Placental pericyte (primary cell): Measurements from ENCODE around the gene KRTAP9-3. TPM values are rescaled to one million over a fixed set of nuclear protein-coding genes. Genes with fewer than 3 reads are reported as not detected.

Experiments
- small RNA-seq: library from RNA; depleted of rRNA; stranded (forward); fragments of <200 nt; gene quantifications from one replicate; pipeline ENCODE3, GENCODE V24; 2012; ENCODE audit warnings: low replicate concordance
- total RNA-seq: library from RNA; depleted of rRNA; stranded (reverse); fragments of >200 nt; gene quantifications from 2 replicates; pipeline ENCODE4 v1.2.3, GENCODE V29; 2012

KRTAP9-3 gene, protein sequence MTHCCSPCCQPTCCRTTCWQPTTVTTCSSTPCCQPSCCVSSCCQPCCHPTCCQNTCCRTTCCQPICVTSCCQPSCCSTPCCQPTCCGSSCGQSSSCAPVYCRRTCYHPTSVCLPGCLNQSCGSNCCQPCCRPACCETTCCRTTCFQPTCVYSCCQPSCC
- total RNA-seq, result not detected in 2 replicates

DNA sequence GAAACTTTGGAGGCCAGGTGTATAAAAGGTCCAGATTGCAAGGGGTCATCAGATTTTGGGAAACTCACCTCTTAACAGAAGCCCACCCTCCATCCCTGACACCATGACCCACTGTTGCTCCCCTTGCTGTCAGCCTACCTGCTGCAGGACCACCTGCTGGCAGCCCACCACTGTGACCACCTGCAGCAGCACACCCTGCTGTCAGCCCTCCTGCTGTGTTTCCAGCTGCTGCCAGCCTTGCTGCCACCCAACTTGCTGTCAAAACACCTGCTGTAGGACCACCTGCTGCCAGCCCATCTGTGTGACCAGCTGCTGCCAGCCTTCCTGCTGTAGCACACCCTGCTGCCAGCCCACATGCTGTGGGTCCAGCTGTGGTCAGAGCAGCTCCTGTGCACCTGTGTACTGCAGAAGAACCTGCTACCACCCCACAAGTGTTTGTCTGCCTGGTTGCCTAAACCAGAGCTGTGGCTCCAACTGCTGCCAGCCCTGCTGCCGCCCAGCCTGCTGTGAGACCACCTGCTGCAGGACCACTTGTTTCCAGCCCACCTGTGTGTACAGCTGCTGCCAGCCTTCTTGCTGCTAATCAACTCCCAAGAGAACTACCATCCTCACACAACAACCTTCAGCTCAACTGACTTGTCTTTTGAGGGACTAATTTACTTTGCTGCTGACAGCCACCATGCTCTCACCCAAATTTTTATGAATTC, at the start of gene KRTAP9-3:
Gene KRTAP9-3 (plus strand): TSS at position 51 of the 707 bp plus-strand sequence. CDS start 53 bp downstream, at position 104.

DNA sequence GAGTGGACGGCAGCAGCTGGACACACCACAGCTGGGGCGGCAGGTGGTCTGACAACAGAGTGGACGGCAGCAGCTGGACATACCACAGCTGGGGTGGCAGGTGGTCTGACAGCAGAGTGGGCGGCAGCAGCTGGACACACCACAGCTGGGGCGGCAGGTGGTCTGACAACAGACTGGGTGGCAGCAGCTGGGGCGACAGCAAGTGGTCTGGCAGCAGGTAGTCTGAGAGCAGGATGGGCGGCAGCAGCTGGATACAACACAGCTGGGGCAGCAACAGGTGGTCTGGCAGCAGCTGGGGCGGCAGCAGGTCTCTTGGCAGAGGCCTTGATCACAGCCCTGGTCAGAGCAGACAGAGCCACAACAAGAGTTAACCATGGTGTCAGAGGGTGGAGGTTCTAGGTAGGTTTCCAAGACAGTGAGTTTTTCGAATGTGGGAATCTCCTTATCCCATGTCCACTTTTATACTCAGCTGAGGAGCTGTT, 47.7 kb upstream of the KRTAP9-3 start, which contains the start of gene KRTAP4-1:
Gene KRTAP4-1 (minus strand): TSS at position 432 of the 482 bp plus-strand sequence. CDS start 57 bp downstream, at position 375.

DNA sequence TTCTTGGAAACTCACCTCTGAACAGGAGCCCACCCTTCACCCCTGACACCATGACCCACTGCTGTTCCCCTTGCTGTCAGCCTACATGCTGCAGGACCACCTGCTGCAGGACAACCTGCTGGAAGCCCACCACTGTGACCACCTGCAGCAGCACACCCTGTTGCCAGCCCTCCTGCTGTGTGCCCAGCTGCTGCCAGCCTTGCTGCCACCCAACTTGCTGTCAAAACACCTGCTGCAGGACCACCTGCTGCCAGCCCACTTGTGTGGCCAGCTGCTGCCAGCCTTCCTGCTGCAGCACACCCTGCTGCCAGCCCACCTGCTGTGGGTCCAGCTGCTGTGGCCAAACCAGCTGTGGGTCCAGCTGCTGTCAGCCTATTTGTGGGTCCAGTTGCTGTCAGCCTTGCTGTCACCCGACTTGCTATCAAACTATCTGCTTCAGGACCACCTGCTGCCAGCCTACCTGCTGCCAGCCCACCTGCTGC, 42.4 kb upstream of the KRTAP9-3 start, which contains the start of gene KRTAP9-1:
Gene KRTAP9-1 (plus strand): TSS at position 51 of the 482 bp plus-strand sequence. CDS start 0 bp downstream, at position 51.

DNA sequence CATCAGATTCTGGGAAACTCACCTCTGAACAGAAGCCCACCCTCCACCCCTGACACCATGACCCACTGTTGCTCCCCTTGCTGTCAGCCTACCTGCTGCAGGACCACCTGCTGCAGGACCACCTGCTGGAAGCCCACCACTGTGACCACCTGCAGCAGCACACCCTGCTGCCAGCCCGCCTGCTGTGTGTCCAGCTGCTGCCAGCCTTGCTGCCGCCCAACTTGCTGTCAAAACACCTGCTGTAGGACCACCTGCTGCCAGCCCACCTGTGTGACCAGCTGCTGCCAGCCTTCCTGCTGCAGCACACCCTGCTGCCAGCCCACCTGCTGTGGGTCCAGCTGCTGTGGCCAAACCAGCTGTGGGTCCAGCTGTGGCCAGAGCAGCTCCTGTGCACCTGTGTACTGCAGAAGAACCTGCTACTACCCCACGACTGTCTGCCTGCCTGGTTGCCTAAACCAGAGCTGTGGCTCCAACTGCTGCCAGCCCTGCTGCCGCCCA, 5.6 kb upstream of the KRTAP9-3 start, which contains the start of gene KRTAP9-2:
Gene KRTAP9-2 (plus strand): TSS at position 51 of the 498 bp plus-strand sequence. CDS start 7 bp downstream, at position 58.

DNA sequence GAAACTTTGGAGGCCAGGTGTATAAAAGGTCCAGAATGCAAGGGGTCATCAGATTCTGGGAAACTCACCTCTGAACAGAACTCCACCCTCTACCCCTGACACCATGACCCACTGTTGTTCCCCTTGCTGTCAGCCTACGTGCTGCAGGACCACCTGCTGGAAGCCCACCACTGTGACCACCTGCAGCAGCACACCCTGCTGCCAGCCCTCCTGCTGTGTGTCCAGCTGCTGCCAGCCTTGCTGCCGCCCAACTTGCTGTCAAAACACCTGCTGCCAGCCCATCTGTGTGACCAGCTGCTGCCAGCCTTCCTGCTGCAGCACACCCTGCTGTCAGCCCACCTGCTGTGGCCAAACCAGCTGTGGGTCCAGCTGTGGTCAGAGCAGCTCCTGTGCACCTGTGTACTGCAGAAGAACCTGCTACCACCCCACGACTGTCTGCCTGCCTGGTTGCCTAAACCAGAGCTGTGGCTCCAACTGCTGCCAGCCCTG, 5.7 kb downstream of the KRTAP9-3 start, which contains the start of gene KRTAP9-8:
Gene KRTAP9-8 (plus strand): TSS at position 51 of the 489 bp plus-strand sequence. CDS start 53 bp downstream, at position 104.

DNA sequence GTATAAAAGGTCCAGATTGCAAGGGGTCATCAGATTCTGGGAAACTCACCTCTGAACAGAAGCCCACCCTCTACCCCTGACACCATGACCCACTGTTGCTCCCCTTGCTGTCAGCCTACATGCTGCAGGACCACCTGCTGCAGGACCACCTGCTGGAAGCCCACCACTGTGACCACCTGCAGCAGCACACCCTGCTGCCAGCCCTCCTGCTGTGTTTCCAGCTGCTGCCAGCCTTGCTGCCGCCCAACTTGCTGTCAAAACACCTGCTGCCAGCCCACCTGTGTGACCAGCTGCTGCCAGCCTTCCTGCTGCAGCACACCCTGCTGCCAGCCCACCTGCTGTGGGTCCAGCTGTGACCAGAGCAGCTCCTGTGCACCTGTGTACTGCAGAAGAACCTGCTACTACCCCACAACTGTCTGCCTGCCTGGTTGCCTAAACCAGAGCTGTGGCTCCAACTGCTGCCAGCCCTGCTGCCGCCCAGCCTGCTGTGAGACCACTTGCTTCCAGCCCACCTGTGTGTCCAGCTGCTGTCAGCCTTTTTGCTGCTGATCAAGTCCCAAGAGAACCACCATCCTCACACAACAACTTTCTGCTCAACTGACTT, 17.5 kb downstream of the KRTAP9-3 start, which contains the start of gene KRTAP9-4:
Gene KRTAP9-4 (plus strand): TSS at position 51 of the 604 bp plus-strand sequence. CDS start 34 bp downstream, at position 85.

DNA sequence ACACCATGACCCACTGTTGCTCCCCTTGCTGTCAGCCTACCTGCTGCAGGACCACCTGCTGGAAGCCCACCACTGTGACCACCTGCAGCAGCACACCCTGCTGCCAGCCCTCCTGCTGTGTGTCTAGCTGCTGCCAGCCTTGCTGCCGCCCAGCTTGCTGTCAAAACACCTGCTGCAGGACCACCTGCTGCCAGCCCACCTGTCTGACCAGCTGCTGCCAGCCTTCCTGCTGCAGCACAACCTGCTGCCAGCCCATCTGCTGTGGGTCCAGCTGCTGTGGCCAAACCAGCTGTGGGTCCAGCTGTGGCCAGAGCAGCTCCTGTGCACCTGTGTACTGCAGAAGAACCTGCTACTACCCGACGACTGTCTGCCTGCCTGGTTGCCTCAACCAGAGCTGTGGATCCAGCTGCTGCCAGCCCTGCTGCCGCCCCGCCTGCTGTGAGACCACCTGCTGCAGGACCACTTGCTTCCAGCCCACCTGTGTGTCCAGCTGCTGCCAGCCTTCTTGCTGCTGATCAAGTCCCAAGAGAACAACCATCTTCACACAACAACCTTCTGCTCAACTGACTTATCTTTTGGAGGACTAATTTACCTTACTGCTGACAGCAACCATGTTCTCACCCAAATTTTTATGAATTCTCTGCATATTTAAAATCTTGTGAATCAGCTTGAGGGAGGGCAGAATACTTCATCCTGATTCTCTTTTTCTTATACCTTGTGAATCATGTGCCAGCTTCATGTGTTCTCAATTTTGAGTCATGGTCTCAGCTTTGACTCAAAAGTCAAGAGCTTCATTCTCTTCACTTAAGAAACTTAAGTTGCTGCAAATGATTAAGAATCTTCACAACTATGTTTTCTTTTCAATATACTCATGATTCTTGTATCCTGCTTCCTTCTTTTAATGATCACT, 23.4 kb downstream of the KRTAP9-3 start, which contains the start of gene KRTAP9-9:
Gene KRTAP9-9 (plus strand): TSS at position 4 of the 910 bp plus-strand sequence.

DNA sequence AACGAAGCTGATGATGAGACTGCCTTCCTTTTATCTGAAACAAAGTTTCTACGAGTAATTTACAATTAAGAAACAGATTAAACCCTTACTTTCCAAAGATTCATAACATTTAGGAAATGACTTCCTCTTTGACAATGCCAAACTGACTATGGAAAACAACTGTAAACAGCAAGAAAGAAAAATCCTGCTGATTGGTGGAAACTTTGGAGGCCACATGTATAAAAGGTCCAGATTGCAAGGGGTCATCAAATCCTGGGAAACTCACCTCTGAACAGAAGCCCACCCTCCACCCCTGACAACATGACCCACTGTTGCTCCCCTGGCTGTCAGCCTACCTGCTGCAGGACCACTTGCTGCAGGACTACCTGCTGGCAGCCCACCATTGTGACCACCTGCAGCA, 32.8 kb downstream of the KRTAP9-3 start, which contains the start of gene KRTAP9-6:
Gene KRTAP9-6 (plus strand): TSS at position 301 of the 400 bp plus-strand sequence. CDS start 0 bp downstream, at position 301.

DNA sequence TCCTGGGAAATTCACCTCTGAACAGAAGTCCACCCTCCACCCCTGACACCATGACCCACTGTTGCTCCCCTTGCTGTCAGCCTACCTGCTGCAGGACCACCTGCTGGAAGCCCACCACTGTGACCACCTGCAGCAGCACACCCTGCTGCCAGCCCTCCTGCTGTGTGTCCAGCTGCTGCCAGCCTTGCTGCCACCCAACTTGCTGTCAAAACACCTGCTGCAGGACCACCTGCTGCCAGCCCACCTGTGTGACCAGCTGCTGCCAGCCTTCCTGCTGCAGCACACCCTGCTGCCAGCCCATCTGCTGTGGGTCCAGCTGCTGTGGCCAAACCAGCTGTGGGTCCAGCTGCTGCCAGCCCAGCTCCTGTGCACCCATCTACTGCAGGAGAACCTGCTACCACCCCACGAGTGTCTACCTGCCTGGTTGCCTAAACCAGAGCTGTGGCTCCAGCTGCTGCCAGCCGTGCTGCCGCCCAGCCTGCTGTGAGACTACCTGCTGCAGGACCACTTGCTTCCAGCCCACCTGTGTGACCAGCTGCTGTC, 43.5 kb downstream of the KRTAP9-3 start, which contains the start of gene KRTAP9-7:
Gene KRTAP9-7 (plus strand): TSS at position 51 of the 543 bp plus-strand sequence. CDS start 0 bp downstream, at position 51.

Small RNAs within 50 kb of the gene (small RNA-seq; reads per million reads assigned to genes)
- not detected for gene KRTAP4-17P
- not detected for gene KRTAP9-10P

Other genes with a start within 250 kb of the KRTAP9-3 start
- gene KRT40, start 248.1 kb upstream of the KRTAP9-3 start, total RNA-seq, result 0.14 TPM in 1 of 2 replicates, not detected in the other
- not detected in 2 replicates for gene KRTAP3-3, start 238.3 kb upstream of the KRTAP9-3 start, total RNA-seq
- not detected in 2 replicates for gene KRTAP3-2, start 232.5 kb upstream of the KRTAP9-3 start, total RNA-seq
- gene KRTAP3-1, start 223.3 kb upstream of the KRTAP9-3 start, total RNA-seq, result not detected in 2 replicates
- 1.5 and 14.2 TPM in 2 replicates for gene KRTAP1-5, start 205.2 kb upstream of the KRTAP9-3 start, total RNA-seq
- not detected in 2 replicates for gene KRTAP1-4, start 202.3 kb upstream of the KRTAP9-3 start, total RNA-seq
- not detected in 2 replicates for gene KRTAP1-3, start 197.6 kb upstream of the KRTAP9-3 start, total RNA-seq
- gene KRTAP1-1, start 191.0 kb upstream of the KRTAP9-3 start, total RNA-seq, result not detected in 2 replicates
- gene KRTAP2-1, start 185.1 kb upstream of the KRTAP9-3 start, total RNA-seq, result not detected in 2 replicates
- not detected in 2 replicates for gene KRTAP2-2, start 177.2 kb upstream of the KRTAP9-3 start, total RNA-seq
- 0.72 TPM in 1 of 2 replicates, not detected in the other for gene KRTAP2-3, start 172.3 kb upstream of the KRTAP9-3 start, total RNA-seq
- gene KRTAP2-4, start 166.6 kb upstream of the KRTAP9-3 start, total RNA-seq, result not detected in 2 replicates
- not detected in 2 replicates for gene KRTAP4-7, start 148.3 kb upstream of the KRTAP9-3 start, total RNA-seq
- not detected in 2 replicates for gene KRTAP4-8, start 134.3 kb upstream of the KRTAP9-3 start, total RNA-seq
- gene KRTAP4-16, start 130.2 kb upstream of the KRTAP9-3 start, total RNA-seq, result not detected in 2 replicates
- gene KRTAP4-9, start 127.1 kb upstream of the KRTAP9-3 start, total RNA-seq, result not detected in 2 replicates
- gene KRTAP4-11, start 114.1 kb upstream of the KRTAP9-3 start, total RNA-seq, result not detected in 2 replicates
- gene KRTAP4-12, start 108.3 kb upstream of the KRTAP9-3 start, total RNA-seq, result not detected in 2 replicates
- not detected in 2 replicates for gene KRTAP4-6, start 91.9 kb upstream of the KRTAP9-3 start, total RNA-seq
- gene KRTAP4-5, start 82.6 kb upstream of the KRTAP9-3 start, total RNA-seq, result not detected in 2 replicates
- not detected in 2 replicates for gene KRTAP4-4, start 71.7 kb upstream of the KRTAP9-3 start, total RNA-seq
- not detected in 2 replicates for gene KRTAP4-3, start 64.2 kb upstream of the KRTAP9-3 start, total RNA-seq
- gene KRTAP4-2, start 54.2 kb upstream of the KRTAP9-3 start, total RNA-seq, result not detected in 2 replicates
- gene KRTAP4-1, start 47.5 kb upstream of the KRTAP9-3 start, total RNA-seq, result not detected in 2 replicates
- gene KRTAP9-1, start 42.6 kb upstream of the KRTAP9-3 start, total RNA-seq, result not detected in 2 replicates
- not detected in 2 replicates for gene KRTAP9-2, start 5.8 kb upstream of the KRTAP9-3 start, total RNA-seq
- not detected in 2 replicates for gene KRTAP9-8, start 5.5 kb downstream of the KRTAP9-3 start, total RNA-seq
- gene KRTAP9-4, start 17.2 kb downstream of the KRTAP9-3 start, total RNA-seq, result not detected in 2 replicates
- gene KRTAP9-9, start 22.9 kb downstream of the KRTAP9-3 start, total RNA-seq, result not detected in 2 replicates
- gene KRTAP9-6, start 32.9 kb downstream of the KRTAP9-3 start, total RNA-seq, result not detected in 2 replicates
- gene KRTAP9-7, start 43.2 kb downstream of the KRTAP9-3 start, total RNA-seq, result not detected in 2 replicates
- gene KRTAP29-1, start 70.4 kb downstream of the KRTAP9-3 start, total RNA-seq, result not detected in 2 replicates
- gene KRTAP16-1, start 76.9 kb downstream of the KRTAP9-3 start, total RNA-seq, result not detected in 2 replicates
- not detected in 2 replicates for gene KRTAP17-1, start 83.3 kb downstream of the KRTAP9-3 start, total RNA-seq
- gene KRT33A, start 118.4 kb downstream of the KRTAP9-3 start, total RNA-seq, result not detected in 2 replicates
- not detected in 2 replicates for gene KRT33B, start 137.4 kb downstream of the KRTAP9-3 start, total RNA-seq
- gene KRT34, start 149.9 kb downstream of the KRTAP9-3 start, total RNA-seq, result 2.2 and 4.7 TPM in 2 replicates
- not detected in 2 replicates for gene KRT31, start 165.2 kb downstream of the KRTAP9-3 start, total RNA-seq
- not detected in 2 replicates for gene KRT37, start 192.1 kb downstream of the KRTAP9-3 start, total RNA-seq
- under 0.01 TPM in 1 of 2 replicates, not detected in the other for gene KRT38, start 208.5 kb downstream of the KRTAP9-3 start, total RNA-seq
- gene KRT32, start 234.9 kb downstream of the KRTAP9-3 start, total RNA-seq, result not detected in 2 replicates
- not detected in 2 replicates for gene KRT35, start 248.7 kb downstream of the KRTAP9-3 start, total RNA-seq